ENCODE measurements around the gene BCAR3.

The BCAR3 gene

GRCh38 chr1:93603601-93604000, 78.0 kb downstream of the BCAR3 start:
- no peak for TF ChIP-seq CTCF (IDR thresholded peaks at IDR 0.05; ENCODE audit: low read depth, low read length, missing control alignments)
- no peak for DNase-seq (ENCODE audit: extremely low read depth, low read depth)
- no peak overlapping the region for H3K4me3 ChIP-seq (replicated peaks; ENCODE audit: low read depth, low read length)

GRCh38 chr1:93603106-93603505, 78.5 kb downstream of the BCAR3 start:
- DNase-seq (ENCODE audit: extremely low read depth, low read depth): no peak
- TF ChIP-seq CTCF (IDR thresholded peaks at IDR 0.05; ENCODE audit: low read depth, low read length, missing control alignments): no peak
- H3K4me3 ChIP-seq (replicated peaks; ENCODE audit: low read depth, low read length): no peak overlapping the region

GRCh38 chr1:93602101-93602500, 79.5 kb downstream of the BCAR3 start:
- no peak for TF ChIP-seq CTCF (IDR thresholded peaks at IDR 0.05; ENCODE audit: low read depth, low read length, missing control alignments)
- DNase-seq (ENCODE audit: extremely low read depth, low read depth): no peak
- H3K4me3 ChIP-seq (replicated peaks; ENCODE audit: low read depth, low read length): no peak overlapping the region

- no peak overlapping the region for H3K4me3 ChIP-seq (replicated peaks; ENCODE audit: low read depth, low read length)
- DNase-seq (ENCODE audit: extremely low read depth, low read depth): no peak
- no peak for TF ChIP-seq CTCF (IDR thresholded peaks at IDR 0.05; ENCODE audit: low read depth, low read length, missing control alignments)
Observed at GRCh38 chr1:93601686-93602085, 80.0 kb downstream of the BCAR3 start.

- no peak for TF ChIP-seq CTCF (IDR thresholded peaks at IDR 0.05; ENCODE audit: low read depth, low read length, missing control alignments)
- DNase-seq (ENCODE audit: extremely low read depth, low read depth): no peak
- no peak overlapping the region for H3K4me3 ChIP-seq (replicated peaks; ENCODE audit: low read depth, low read length)
Observed at GRCh38 chr1:93600663-93601062, 81.0 kb downstream of the BCAR3 start.

- no peak for TF ChIP-seq CTCF (IDR thresholded peaks at IDR 0.05; ENCODE audit: low read depth, low read length, missing control alignments)
- DNase-seq (ENCODE audit: extremely low read depth, low read depth): no peak
- no peak overlapping the region for H3K4me3 ChIP-seq (replicated peaks; ENCODE audit: low read depth, low read length)
Observed at GRCh38 chr1:93599479-93599878, 82.2 kb downstream of the BCAR3 start.

GRCh38 chr1:93598861-93599439, 82.7 kb downstream of the BCAR3 start:
- no peak for TF ChIP-seq CTCF (IDR thresholded peaks at IDR 0.05; ENCODE audit: low read depth, low read length, missing control alignments)
- no peak for DNase-seq (ENCODE audit: extremely low read depth, low read depth)
- no peak overlapping the region for H3K4me3 ChIP-seq (replicated peaks; ENCODE audit: low read depth, low read length)
